Gastrocnemius medialis (tissue), 4 donors: ENCODE data around the gene CTTNBP2.

Experiments
- POLR2A ChIP-seq, 2 donors: fragments of 450-650 bp; IDR thresholded peaks; one replicate each; pipeline ENCODE4 v1.6.1; 2017; ENCODE audit warnings: antibody characterized with exemption in 2 of 2, mild to moderate bottlenecking in 2 of 2, moderate library complexity in 2 of 2
- TF ChIP-seq, protein P1 (sequence below), 5 experiments: fragments of 450-650 bp in 3 of 5; fragments of 200-600 bp in 2 of 5; sonication (generic) in 2 of 5; IDR thresholded peaks in 4 of 5; conservative IDR thresholded peaks in 1 of 5; 1 replicate in 4 of 5; 2 replicates in 1 of 5; pipeline ENCODE4 v1.5.1; 2016 to 2019; ENCODE audit warnings: antibody characterized with exemption in 5 of 5, mild to moderate bottlenecking in 3 of 5, moderate library complexity in 3 of 5

DNA sequence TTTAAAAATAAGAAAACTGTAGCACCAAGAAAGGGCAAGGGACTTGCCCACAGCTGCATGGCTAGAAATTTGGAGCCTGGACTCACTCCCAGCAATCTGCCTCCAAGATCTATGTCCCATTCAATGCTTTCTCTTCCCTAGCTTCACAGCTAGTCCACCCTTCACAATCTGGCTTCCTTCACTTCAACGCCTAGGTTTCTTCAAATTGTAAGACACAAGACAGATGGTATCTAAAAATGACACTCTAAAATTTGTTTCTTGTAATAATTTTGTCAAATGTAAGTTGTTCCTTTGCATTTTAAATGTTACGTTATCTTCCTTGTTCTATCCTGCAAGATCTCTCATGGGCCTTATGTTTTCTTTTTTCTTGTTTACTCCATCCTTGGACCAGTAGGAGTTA is 48.6 kb downstream of the CTTNBP2 start:
- no peak for TF ChIP-seq POLR2A (IDR thresholded peaks at IDR 0.05)
- TF ChIP-seq, protein P1, sequence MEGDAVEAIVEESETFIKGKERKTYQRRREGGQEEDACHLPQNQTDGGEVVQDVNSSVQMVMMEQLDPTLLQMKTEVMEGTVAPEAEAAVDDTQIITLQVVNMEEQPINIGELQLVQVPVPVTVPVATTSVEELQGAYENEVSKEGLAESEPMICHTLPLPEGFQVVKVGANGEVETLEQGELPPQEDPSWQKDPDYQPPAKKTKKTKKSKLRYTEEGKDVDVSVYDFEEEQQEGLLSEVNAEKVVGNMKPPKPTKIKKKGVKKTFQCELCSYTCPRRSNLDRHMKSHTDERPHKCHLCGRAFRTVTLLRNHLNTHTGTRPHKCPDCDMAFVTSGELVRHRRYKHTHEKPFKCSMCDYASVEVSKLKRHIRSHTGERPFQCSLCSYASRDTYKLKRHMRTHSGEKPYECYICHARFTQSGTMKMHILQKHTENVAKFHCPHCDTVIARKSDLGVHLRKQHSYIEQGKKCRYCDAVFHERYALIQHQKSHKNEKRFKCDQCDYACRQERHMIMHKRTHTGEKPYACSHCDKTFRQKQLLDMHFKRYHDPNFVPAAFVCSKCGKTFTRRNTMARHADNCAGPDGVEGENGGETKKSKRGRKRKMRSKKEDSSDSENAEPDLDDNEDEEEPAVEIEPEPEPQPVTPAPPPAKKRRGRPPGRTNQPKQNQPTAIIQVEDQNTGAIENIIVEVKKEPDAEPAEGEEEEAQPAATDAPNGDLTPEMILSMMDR (IDR thresholded peaks at IDR 0.05 in 4 of 5, conservative IDR thresholded peaks at IDR 0.05 in 1 of 5): no peak
